Neural crest cell (in vitro differentiated cells): ENCODE data around the gene DSN1. TPM values are rescaled to one million over a fixed set of nuclear protein-coding genes. Genes with fewer than 3 reads are reported as not detected.

Experiments used
- DNase-seq: peaks from one replicate; pipeline ENCODE4 v3.0.0; 2021; ENCODE audit warnings: low read depth, mixed read lengths, low spot score
- H3K27ac Mint-ChIP-seq: one replicate; pipeline ENCODE4 v1.8.0; 2021; ENCODE audit warnings: mild to moderate bottlenecking, mixed read lengths; ENCODE audit not compliant: unreplicated experiment
- H3K27me3 Mint-ChIP-seq: 2 replicates; pipeline ENCODE4 v1.8.0; 2021; ENCODE audit warnings: low read depth, mild to moderate bottlenecking, mixed read lengths
- H3K36me3 Mint-ChIP-seq: 2 replicates; pipeline ENCODE4 v1.8.0; 2021; ENCODE audit warnings: low read depth, mild to moderate bottlenecking, mixed read lengths
- H3K4me1 Mint-ChIP-seq: 2 replicates; pipeline ENCODE4 v1.8.0; 2021; ENCODE audit warnings: mixed read lengths
- H3K4me3 Mint-ChIP-seq: one replicate; pipeline ENCODE4 v1.8.0; 2021; ENCODE audit warnings: mild to moderate bottlenecking, mixed read lengths
- H3K9me3 Mint-ChIP-seq: 2 replicates; pipeline ENCODE4 v1.8.0; 2021; ENCODE audit warnings: mixed read lengths
- CTCF ChIP-seq: fragments of 200-600 bp; sonication (generic); conservative IDR thresholded peaks from 2 replicates; pipeline ENCODE4 v1.5.0; 2021; ENCODE audit warnings: antibody characterized with exemption, mild to moderate bottlenecking
- total RNA-seq: library from RNA; stranded (reverse); gene quantifications from 2 replicates; pipeline ENCODE4 v1.2.1, GENCODE V29; 2021

The DSN1 gene
- total RNA-seq, 1 donor from 2014 or later, result 30.6 TPM

- Mint-ChIP-seq H3K27me3 (no peaks in the 10 kb centered on the region), H3K27ac (peak overlapping the region; percentile 8), H3K9me3 (no peaks in the 10 kb centered on the region), H3K4me1 (no peaks in the 10 kb centered on the region), H3K4me3 (no peak overlapping the region), H3K36me3 (peaks cover 19% of the 10 kb centered on the region)
- no peak for DNase-seq
- no peak for TF ChIP-seq CTCF
Measured at GRCh38 chr20:36786246-36786645, 12.7 kb upstream of the DSN1 start.

DNA sequence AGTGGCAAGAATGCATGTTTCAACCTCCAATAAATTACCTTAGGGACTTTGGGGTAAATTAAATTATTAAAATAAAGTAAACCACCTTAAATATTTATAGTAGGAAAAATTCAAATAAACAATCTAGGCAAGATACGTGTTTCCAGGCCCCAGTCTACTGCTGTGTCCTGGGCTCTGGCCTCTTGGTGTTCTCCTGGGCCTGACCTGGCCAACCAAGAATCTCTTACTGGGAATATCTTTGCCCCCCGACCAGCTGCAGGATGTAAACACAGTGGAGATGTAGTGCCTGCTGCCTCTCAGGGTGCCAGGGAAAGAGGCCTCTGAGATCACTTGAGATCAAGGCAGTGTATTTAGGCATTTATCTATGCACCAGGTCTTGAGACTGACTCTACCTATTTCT, 11.7 kb upstream of the DSN1 start:
- no peaks in the 10 kb centered on the region for H3K4me1 Mint-ChIP-seq
- no peaks in the 10 kb centered on the region for H3K27me3 Mint-ChIP-seq
- H3K27ac Mint-ChIP-seq, result no peak overlapping the region
- H3K9me3 Mint-ChIP-seq, result no peaks in the 10 kb centered on the region
- H3K4me3 Mint-ChIP-seq, result no peak overlapping the region
- TF ChIP-seq CTCF, result no peak
- no peak for DNase-seq
- peaks cover 18% of the 10 kb centered on the region for H3K36me3 Mint-ChIP-seq

DNA sequence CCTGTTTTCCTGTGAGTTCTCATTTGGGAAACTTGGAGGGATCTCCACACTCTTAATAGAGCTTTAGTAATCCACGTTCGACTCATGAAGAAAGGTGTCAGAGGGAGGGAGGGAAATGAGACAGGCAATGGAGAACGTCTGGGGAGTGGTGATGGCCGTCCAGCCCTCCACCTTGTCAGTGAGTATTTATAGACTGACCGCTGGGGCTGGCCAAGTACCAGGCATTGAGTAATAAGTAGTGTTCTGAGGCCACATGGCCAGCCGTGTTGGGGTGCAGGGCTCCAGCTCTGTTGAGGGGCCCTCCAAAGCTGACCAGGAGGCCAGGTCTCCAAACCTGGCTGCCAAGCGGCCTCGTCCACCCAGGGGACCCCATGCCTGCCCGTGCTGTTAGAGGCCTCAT, 11.3 kb upstream of the DSN1 start:
- Mint-ChIP-seq H3K36me3 (peaks cover 18% of the 10 kb centered on the region), H3K4me1 (peaks cover under 1% of the 10 kb centered on the region)
- no peak for DNase-seq

DNA sequence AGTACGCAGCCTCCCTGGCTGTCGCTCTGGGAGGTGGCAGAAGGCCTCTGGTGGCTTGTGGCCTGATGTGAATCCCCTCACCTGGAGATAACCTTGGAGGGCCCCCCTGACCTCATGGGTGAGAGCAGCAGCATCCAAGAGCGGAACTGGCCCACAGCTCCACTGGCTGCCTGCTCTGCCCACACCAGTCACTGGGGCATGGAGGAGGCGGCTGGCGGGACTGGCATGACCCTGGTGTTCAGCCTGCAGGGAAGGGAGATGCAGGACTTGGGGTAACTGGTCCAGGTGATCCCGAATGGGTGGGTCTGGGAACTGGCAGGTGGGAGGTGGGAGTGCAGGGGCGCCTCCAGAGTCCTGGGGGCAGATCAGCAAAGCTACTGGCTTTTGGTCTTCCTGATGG, 10.6 kb upstream of the DSN1 start:
- Mint-ChIP-seq H3K36me3 (peaks cover 18% of the 10 kb centered on the region), H3K27ac (no peak overlapping the region), H3K4me1 (peaks cover 4% of the 10 kb centered on the region), H3K4me3 (no peak overlapping the region), H3K9me3 (no peaks in the 10 kb centered on the region), H3K27me3 (no peaks in the 10 kb centered on the region)
- no peak for DNase-seq
- no peak for TF ChIP-seq CTCF

More for the DNA sequence above, 11.3 kb upstream of the DSN1 start:
- Mint-ChIP-seq H3K27ac (no peak overlapping the region), H3K4me3 (no peak overlapping the region), H3K9me3 (no peaks in the 10 kb centered on the region), H3K27me3 (no peaks in the 10 kb centered on the region)
- no peak for TF ChIP-seq CTCF

DNA sequence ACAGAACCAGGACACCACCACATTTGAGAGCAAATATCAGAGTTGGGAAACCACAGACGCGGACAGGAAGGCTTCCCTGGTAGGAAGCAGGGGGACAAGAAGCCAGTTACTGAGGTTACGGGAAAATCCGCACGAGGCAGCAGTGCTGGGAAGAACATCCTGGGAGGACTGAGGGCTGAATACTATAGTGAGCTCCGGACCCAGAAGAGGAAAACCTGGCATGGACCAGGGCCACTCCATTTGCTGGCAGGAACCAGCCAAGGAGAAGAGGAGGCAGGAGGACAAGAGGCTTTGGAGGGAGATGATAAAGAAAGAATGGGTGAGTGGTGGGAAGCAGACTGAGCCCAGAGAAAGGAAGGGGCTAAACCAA, 6.1 kb upstream of the DSN1 start:
- Mint-ChIP-seq H3K9me3 (no peaks in the 10 kb centered on the region), H3K4me3 (no peak overlapping the region), H3K27me3 (no peaks in the 10 kb centered on the region), H3K36me3 (peaks cover 12% of the 10 kb centered on the region), H3K27ac (no peak overlapping the region), H3K4me1 (peaks cover 10% of the 10 kb centered on the region)
- no peak for TF ChIP-seq CTCF
- DNase-seq, result no peak
